GM20000 (cell line): Measurements from ENCODE around the gene UBE2L6.

Experiments used
- DNase-seq: peaks from one replicate; pipeline ENCODE4 v3.0.0; 2012; ENCODE audit warnings: low spot score
- TF ChIP-seq, protein P1 (sequence below): IDR thresholded peaks from 2 replicates; pipeline ENCODE4 v1.5.1; 2012; ENCODE audit warnings: mild to moderate bottlenecking, control low read depth; ENCODE audit errors: extremely low read depth, missing control alignments

UBE2L6 gene

DNA sequence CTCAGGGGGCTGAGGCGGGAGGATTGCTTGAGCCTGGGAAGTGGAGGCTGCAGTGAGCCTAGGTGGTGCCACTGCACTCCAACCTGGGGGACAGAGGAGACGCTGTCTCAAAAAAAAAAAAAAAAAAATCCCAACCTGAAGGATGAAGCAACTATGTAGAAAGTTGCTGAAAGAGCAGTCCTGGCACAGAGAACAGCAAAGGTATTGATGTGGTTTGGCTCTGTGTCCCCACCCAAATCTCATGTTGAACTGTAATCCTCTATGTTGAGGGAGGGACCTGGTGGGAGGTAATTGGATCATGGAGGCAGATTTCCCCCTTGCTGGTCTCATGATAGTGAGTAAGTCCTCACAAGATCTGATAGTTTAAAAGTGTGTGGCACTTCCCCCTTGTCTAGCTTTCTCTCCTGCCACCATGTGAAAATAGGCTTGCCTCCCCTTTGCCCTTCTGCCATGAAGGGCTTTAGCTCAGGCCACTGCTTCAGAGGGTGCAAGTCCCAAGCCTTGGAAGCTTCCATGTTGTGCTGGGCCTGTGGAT lies 19.3 kb upstream of the UBE2L6 start:
- DNase-seq: no peak
- TF ChIP-seq, protein P1, sequence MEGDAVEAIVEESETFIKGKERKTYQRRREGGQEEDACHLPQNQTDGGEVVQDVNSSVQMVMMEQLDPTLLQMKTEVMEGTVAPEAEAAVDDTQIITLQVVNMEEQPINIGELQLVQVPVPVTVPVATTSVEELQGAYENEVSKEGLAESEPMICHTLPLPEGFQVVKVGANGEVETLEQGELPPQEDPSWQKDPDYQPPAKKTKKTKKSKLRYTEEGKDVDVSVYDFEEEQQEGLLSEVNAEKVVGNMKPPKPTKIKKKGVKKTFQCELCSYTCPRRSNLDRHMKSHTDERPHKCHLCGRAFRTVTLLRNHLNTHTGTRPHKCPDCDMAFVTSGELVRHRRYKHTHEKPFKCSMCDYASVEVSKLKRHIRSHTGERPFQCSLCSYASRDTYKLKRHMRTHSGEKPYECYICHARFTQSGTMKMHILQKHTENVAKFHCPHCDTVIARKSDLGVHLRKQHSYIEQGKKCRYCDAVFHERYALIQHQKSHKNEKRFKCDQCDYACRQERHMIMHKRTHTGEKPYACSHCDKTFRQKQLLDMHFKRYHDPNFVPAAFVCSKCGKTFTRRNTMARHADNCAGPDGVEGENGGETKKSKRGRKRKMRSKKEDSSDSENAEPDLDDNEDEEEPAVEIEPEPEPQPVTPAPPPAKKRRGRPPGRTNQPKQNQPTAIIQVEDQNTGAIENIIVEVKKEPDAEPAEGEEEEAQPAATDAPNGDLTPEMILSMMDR: no peak

DNA sequence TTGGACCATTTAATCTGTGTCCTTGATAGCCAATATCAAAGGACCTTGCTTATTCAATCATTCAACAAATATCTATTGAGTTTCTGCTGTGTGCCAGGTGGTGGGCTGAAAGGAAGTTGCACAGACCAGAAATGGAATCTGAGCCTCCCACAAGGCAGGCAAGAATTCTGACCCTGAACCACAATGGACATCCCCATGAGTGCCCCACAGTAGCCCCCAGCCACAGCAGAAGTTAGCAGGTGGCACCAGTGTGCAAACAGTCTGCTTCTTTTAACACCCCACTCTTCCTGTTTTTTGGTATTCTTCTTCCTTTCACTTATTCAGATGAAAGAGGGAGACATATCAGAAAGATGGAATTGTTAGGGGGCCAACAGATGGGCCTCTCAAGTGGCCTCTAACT lies 17.8 kb upstream of the UBE2L6 start:
- TF ChIP-seq, protein P1: no peak
- no peak for DNase-seq

DNA sequence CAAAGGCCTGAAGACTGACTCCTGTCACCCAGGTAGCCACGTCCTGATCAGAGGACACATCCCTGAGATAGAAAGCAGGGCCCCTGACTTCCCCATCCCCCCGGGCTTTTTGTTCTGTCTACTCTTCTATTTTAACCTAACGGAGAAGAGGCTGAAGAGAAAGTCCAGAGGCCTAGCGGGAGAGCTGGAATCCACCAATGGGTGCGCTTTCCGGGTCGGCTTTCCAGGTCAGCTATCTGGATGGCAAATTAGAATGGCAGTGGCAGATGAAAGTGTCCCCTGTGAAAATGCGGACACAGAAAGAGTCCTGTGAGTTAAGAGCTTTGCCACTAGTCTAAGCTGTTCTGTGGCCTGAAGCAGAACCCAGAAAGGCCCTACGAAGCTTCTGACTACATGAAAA lies 16.9 kb upstream of the UBE2L6 start:
- no peak for DNase-seq

DNA sequence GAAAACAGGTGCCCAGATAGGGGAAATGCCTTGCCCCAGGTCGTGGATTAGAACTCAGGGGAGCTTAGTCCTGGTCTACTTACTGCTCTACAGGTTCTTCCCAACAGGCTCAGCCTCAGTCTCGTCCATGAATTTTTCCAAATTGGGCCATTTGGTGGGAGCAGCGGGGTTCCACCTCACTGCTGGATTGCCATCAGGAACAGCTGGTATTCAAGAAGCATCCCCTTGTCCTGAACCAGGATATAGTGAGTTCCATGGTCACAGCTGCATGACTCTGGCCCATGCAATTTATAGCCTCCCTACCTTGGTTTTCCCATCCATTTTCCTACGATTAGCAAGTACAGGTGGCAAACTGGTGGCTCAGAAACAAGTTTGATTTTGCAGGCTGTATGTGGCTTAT lies 6.6 kb upstream of the UBE2L6 start:
- TF ChIP-seq, protein P1: no peak

More for the DNA sequence above, 16.9 kb upstream of the UBE2L6 start:
- TF ChIP-seq, protein P1: no peak

DNA sequence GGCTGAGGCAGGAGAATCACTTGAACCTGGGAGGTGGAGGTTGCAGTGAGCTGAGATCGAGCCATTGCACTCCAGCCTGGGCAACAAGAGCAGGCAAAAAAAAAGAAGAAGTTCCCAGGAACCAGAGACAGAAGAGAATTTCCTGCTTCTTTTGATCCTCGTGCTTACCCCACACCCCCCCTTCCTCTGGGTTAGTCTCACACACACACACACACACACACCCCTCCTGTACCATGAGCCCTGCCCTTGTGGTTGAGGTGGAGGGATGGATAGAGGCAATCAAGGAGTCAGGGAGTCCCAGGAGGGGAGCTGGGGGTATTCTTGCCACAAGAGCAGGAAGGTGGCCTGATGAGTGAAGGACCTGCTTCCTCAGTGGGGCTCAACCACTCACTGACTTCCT lies 4.1 kb upstream of the UBE2L6 start:
- no peak for DNase-seq
- TF ChIP-seq, protein P1: no peak

More for the DNA sequence above, 6.6 kb upstream of the UBE2L6 start:
- no peak for DNase-seq

DNA sequence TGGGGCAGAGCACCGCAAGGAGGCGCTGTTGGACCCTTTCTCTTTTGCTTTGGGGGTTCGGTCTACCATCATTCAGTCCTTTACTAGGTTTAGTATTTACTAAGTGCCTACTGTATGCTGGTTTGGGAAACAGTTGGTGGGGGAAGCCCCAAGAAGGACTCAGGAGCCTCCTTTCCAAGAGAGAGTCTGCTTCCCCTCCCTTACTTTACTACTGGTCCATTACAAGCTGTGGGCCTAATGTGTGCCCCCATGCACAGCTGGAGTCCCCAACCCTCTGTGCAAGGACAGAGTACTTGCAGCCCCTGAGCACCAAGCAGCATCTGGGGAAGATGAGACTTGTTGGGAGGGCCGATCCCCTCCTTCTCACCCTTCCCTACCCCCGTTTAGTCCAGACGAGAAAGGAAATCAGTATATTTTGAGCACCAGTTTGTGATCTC lies 876 bp upstream of the UBE2L6 start:
- peak; percentile 88 for DNase-seq
- TF ChIP-seq, protein P1: peak; percentile 93

DNA sequence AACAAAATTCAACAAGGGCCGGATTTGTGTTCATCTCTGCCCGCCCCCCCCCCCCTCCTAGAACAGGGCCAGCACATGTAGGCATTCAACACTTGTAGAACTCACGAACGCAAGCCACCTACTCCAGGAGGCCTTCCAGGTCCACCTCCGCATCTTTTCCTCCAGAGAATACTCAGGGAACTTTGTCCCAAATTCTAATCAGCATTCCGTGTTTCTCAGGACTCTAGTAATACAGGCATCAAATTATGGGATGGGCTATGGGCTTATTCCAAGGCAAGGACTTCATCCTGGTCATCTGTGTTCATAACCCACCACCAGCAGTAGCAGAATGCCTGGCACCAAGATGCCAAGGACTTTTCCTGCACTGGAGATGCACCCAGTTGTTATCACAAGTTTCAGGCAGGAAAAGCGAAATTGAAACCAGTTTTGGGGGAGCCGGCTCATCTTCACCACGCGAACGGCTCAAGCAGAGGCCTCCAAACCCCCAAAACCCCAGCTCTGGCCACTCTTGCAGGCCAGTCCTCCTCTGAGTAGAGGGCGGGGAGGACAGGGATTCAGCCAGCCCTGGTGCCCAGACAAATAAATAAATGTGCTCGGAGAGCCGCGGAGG lies 462 bp downstream of the UBE2L6 start:
- TF ChIP-seq, protein P1: no peak
- peak; percentile 49 for DNase-seq
